ENCODE measurements around the gene AACS.
"Not testable (repeated sequence)": the region's sequence is repeated elsewhere in the genome, so short reads cannot be mapped to it uniquely, and the experiment has no call there.

Gene AACS

DNA sequence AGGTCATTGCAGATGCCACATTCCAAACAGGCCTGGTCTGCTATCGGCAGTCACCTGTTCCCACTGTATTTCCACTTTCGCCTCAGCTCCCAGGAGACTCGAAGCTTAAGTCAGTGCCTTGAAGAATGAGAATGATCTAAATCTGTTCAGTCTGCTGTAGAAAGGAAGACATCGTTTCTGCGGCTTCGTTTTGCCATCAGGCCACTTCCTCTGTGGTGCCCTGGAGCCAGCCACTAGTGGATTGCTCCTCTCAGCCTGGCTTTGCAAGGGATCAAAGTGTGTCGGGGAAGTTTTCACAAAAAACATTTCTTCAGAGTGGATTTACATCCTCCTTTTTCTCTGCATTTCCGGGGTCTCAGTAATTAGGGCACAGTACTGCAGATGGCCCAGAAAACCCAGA is 66.7 kb downstream of the AACS start:
- H3K4me3 ChIP-seq (ENCODE audit: low read length), result no peak overlapping the region
- no peaks in the 10 kb centered on the region for H3K4me1 ChIP-seq (ENCODE audit: control insufficient read depth, insufficient read depth, low read length)
- H3K27me3 ChIP-seq (ENCODE audit: control insufficient read depth, insufficient read depth, low read length), result no peaks in the 10 kb centered on the region
- H3K9me3 ChIP-seq (replicated peaks; ENCODE audit: low read length), result no peaks in the 10 kb centered on the region
- peaks cover 30% of the 10 kb centered on the region for H3K36me3 ChIP-seq (ENCODE audit: insufficient read depth, low read length)
- H3K9ac ChIP-seq (ENCODE audit: low read depth, low read length), result no peak overlapping the region
- no peak overlapping the region for H3K4me2 ChIP-seq (ENCODE audit: low read length)

DNA sequence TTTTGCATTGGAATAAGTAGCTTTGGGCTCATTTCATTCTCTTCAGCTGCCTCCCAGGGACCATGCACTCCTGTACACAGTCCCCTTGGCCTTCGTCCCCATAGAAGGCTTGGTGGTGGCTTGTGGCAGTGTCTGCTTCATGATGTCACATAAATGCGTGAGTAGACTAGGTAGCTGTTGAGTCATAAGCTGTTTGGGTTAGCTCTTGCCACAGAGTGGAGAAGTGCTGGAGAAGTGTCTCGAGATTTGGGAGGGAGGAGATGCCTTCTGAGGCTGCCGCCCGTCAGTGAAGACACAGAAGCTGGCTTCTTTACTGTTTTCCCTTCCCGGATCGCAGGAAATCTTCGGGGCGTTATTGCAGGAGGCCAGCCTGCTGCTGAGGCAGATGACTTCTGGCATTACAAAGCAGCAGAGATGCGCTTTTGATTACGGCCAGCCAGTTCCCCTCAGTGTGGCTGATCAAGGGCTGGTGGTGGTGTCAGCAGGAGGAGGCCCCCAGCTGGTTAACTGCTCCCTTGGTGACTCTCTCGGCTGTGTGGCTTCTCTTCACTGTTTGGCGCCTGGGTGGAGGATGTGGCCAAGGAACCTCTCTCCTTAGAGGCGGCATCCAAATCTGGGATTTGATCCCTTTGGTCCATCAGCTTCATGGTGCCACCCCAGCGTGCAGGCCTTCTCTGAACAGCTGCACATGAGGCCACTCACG is 67.6 kb downstream of the AACS start:
- Histone ChIP-seq H3K9me3 (replicated peaks; ENCODE audit: low read length) (no peaks in the 10 kb centered on the region), H3K4me1 (ENCODE audit: control insufficient read depth, insufficient read depth, low read length) (no peaks in the 10 kb centered on the region), H3K4me2 (ENCODE audit: low read length) (no peak overlapping the region), H3K27me3 (ENCODE audit: control insufficient read depth, insufficient read depth, low read length) (no peaks in the 10 kb centered on the region), H3K9ac (ENCODE audit: low read depth, low read length) (no peak overlapping the region), H3K4me3 (ENCODE audit: low read length) (no peak overlapping the region), H3K36me3 (ENCODE audit: insufficient read depth, low read length) (peaks cover 30% of the 10 kb centered on the region)

DNA sequence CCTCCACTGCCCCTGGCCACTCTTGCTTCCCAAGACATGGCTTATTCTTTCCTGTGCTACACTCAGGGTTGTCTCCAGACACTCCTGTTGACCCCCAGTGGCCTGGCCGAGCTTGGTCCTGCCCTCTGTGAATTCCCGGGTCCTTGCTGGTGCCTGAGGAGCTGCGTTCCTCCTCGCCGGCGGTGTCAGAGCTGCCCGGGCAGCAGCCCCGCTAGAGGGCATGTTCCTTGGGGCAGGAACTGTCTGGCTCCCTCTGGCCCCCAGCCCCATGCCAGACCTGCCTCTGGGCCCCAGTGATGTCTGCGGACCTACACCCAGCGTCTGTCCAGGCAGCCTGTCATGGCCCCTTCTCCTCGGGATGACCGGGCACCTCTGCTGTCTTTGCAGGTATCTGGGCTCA is 68.4 kb downstream of the AACS start:
- peaks cover 23% of the 10 kb centered on the region for H3K36me3 ChIP-seq (ENCODE audit: insufficient read depth, low read length)
- no peaks in the 10 kb centered on the region for H3K9me3 ChIP-seq (replicated peaks; ENCODE audit: low read length)
- H3K4me2 ChIP-seq (ENCODE audit: low read length), result no peak overlapping the region
- H3K4me3 ChIP-seq (ENCODE audit: low read length), result no peak overlapping the region
- H3K9ac ChIP-seq (ENCODE audit: low read depth, low read length), result no peak overlapping the region
- H3K4me1 ChIP-seq (ENCODE audit: control insufficient read depth, insufficient read depth, low read length), result no peaks in the 10 kb centered on the region
- H3K27me3 ChIP-seq (ENCODE audit: control insufficient read depth, insufficient read depth, low read length), result no peaks in the 10 kb centered on the region

DNA sequence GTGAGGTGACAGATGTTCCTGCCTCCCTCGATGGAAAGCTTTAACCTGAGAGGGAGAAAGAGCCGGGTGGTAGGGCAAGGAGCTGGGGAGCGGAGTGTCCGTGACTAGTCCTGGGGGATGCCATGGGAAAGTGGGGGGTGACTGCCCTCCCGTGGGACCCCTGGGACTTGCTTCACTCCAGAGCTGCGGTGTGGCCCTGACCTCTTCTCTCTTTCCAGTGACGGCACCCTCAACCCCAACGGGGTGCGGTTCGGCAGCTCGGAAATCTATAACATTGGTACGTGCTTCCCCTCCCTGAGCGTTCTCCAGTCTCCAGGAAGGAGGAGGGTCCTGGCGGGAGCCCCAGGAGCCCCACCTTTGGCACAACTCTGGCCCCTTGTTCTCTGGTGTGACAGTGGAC is 69.3 kb downstream of the AACS start:
- Histone ChIP-seq H3K4me3 (ENCODE audit: low read length) (no peak overlapping the region), H3K36me3 (ENCODE audit: insufficient read depth, low read length) (peaks cover 26% of the 10 kb centered on the region), H3K4me1 (ENCODE audit: control insufficient read depth, insufficient read depth, low read length) (no peaks in the 10 kb centered on the region), H3K27me3 (ENCODE audit: control insufficient read depth, insufficient read depth, low read length) (no peaks in the 10 kb centered on the region), H3K9ac (ENCODE audit: low read depth, low read length) (no peak overlapping the region), H3K4me2 (ENCODE audit: low read length) (no peak overlapping the region), H3K9me3 (replicated peaks; ENCODE audit: low read length) (no peaks in the 10 kb centered on the region)

DNA sequence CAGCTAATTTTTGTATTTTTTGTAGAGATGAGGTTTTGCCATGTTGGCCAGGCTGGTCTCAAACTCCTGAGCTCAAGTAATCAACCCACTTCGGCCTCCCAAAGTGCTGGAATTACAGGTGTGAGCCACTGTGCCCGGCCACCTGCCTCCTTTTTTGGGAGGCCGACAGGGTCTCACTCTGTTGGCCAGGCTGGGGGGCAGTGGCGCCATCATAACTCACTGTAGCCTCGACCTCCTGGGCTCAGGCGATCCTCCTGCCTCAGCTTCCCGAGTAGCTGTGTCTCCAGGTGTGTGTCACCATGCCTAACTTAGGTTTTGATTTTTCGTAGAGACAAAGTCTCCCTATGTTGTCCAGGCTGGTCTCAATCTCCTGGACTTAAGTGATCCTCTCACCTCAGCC is 70.7 kb downstream of the AACS start:
- peaks cover 11% of the 10 kb centered on the region for H3K4me1 ChIP-seq (ENCODE audit: control insufficient read depth, insufficient read depth, low read length)
- H3K4me3 ChIP-seq (ENCODE audit: low read length), result no peak overlapping the region
- peaks cover 18% of the 10 kb centered on the region for H3K36me3 ChIP-seq (ENCODE audit: insufficient read depth, low read length)
- no peaks in the 10 kb centered on the region for H3K9me3 ChIP-seq (replicated peaks; ENCODE audit: low read length)
- H3K9ac ChIP-seq (ENCODE audit: low read depth, low read length), result no peak overlapping the region
- no peak overlapping the region for H3K4me2 ChIP-seq (ENCODE audit: low read length)
- no peaks in the 10 kb centered on the region for H3K27me3 ChIP-seq (ENCODE audit: control insufficient read depth, insufficient read depth, low read length)

DNA sequence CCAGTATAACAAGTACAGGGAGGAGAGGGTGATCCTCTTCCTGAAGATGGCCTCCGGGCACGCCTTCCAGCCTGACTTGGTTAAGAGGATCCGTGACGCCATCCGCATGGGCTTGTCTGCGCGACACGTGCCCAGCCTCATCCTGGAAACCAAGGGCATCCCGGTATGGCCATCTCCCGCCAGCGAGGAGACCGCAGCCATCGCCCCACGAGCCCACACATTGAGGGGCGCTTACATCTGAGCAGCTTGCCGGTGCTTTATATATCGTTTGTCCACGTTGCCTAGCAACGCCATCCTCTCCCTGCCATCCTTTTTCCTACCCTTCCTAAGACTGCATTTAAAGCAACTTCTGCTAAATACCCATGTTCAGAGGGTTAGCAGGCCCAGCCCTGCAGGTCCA is 71.5 kb downstream of the AACS start:
- H3K4me1 ChIP-seq (ENCODE audit: control insufficient read depth, insufficient read depth, low read length), result peaks cover 15% of the 10 kb centered on the region
- no peak overlapping the region for H3K4me2 ChIP-seq (ENCODE audit: low read length)
- no peak overlapping the region for H3K4me3 ChIP-seq (ENCODE audit: low read length)
- H3K9ac ChIP-seq (ENCODE audit: low read depth, low read length), result no peak overlapping the region
- H3K27me3 ChIP-seq (ENCODE audit: control insufficient read depth, insufficient read depth, low read length), result no peaks in the 10 kb centered on the region
- peaks cover 18% of the 10 kb centered on the region for H3K36me3 ChIP-seq (ENCODE audit: insufficient read depth, low read length)
- no peaks in the 10 kb centered on the region for H3K9me3 ChIP-seq (replicated peaks; ENCODE audit: low read length)

DNA sequence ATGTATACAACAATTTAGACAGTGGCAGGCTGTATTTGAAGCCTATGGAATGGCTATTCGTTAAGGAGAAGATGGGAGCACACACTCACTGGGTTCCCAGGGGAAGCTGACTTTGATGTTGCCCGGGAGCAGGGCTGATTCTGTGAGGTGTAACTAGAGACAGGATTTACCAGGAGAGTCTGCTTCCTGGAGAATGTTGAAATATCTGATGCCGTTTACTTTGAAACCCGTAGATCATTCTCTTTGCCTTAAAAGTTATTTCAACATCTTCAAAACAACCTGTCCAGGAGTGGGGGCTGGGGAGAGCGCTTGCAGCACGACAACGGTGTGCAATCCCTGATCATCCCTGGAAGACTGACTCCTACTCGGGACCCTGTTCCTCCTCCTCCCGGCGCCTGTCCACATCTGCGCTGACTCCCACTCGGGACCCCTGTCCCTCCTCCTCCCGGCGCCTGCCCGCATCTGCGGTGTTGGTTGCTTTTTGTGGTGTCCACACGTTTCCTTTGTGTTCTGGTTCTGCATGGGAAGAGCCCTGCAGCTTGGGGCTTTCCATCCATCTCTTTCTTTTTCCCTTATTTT is 72.6 kb downstream of the AACS start:
- H3K4me1 ChIP-seq (ENCODE audit: control insufficient read depth, insufficient read depth, low read length), result peaks cover 19% of the 10 kb centered on the region
- no peak overlapping the region for H3K4me3 ChIP-seq (ENCODE audit: low read length)
- no peaks in the 10 kb centered on the region for H3K27me3 ChIP-seq (ENCODE audit: control insufficient read depth, insufficient read depth, low read length)
- no peak overlapping the region for H3K4me2 ChIP-seq (ENCODE audit: low read length)
- peaks cover 18% of the 10 kb centered on the region for H3K36me3 ChIP-seq (ENCODE audit: insufficient read depth, low read length)
- no peaks in the 10 kb centered on the region for H3K9me3 ChIP-seq (replicated peaks; ENCODE audit: low read length)
- H3K9ac ChIP-seq (ENCODE audit: low read depth, low read length), result no peak overlapping the region

DNA sequence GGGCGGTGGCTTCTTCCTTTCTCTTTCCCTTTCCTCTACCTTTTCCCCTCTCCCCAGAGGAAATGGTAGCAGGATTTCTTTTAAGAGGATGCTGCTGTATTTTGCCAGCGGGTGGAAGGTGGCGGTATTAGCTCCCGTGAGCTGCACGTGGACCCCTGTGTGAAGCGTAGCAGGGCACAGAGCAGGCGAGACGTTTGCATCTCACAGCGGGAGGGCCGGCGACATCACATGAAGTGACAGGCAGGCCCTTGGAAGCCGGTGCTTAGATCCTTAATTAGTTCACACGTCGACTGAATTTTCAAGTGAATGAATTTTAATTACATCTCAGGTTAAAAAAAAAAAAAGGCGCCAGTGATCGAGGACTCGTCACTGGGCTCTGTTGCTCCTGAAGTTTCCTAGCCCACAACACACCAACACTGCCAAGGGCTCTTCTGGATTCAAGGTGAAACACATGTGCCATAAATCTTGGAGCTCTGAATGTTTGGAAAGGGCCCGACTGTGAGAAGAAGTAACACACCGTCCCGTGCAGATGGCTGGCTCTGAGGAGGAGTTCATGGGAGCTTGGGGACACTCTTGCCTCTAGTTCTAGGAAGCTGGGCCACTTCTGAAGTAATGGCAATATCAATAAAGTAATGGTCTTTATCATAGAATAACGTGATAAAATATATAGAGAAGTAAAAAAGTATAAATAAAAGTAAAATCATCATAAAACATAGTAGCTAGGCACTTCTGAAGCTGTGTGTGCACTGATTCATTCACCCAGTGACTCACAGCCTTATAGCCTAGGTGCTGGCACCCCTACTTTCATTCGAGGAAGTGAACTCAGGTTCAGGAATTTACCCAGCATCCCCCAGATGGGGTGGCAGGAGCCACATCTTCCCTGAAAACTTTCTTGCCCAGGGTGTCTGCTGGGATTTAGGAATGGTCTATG is 75.3 kb downstream of the AACS start:
- Histone ChIP-seq H3K27me3 (ENCODE audit: control insufficient read depth, insufficient read depth, low read length) (peaks cover 4% of the 10 kb centered on the region), H3K9ac (ENCODE audit: low read depth, low read length) (no peak overlapping the region), H3K4me2 (ENCODE audit: low read length) (peak overlapping the region; percentile 38), H3K36me3 (ENCODE audit: insufficient read depth, low read length) (peaks cover 7% of the 10 kb centered on the region), H3K4me3 (ENCODE audit: low read length) (no peak overlapping the region), H3K9me3 (replicated peaks; ENCODE audit: low read length) (no peaks in the 10 kb centered on the region), H3K4me1 (ENCODE audit: control insufficient read depth, insufficient read depth, low read length) (peaks cover 27% of the 10 kb centered on the region)

DNA sequence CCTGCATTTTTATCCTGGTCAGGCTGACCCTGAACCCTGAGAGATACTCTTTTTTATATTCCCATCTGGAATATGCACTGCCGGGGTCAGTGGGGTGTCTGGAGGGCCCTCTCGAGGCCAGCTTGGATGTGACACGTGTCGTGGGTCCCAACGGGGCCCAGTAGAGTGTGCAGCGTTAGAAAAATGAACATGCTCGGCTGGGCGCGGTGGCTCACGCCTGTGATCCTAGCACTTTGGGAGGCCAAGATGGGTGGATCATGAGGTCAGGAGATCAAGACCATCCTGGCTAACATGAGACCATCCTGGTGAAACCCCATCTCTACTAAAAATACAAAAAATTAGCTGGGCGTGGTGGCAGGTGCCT is 76.0 kb downstream of the AACS start:
- Histone ChIP-seq H3K4me1 (ENCODE audit: control insufficient read depth, insufficient read depth, low read length) (peaks cover 27% of the 10 kb centered on the region), H3K4me2 (ENCODE audit: low read length) (peak overlapping the region; percentile 38)
- H3K9ac ChIP-seq (ENCODE audit: low read depth, low read length); H3K4me3 ChIP-seq (ENCODE audit: low read length); H3K36me3 ChIP-seq (ENCODE audit: insufficient read depth, low read length); H3K27me3 ChIP-seq (ENCODE audit: control insufficient read depth, insufficient read depth, low read length); H3K9me3 ChIP-seq (replicated peaks; ENCODE audit: low read length): not testable (repeated sequence)

DNA sequence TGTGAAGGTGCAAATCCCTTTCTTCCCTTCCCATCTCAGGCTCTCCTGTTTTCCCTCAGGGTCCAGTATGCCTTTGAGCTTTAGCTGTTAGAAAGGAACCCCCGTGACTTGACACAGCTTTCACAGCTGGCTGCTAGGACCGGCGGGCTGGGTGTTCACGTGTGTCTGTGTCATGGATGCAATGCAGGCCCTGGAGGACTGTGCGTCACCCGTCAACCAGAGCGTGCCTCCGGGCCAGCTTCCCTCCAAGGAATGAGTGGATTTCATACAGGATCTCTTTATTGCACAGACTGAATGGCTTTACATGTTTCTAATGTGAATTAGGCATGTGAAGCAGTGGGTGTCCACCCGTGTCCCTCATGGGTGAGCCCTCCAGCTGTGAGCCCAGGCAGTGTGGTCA is 77.4 kb downstream of the AACS start:
- Histone ChIP-seq H3K9ac (ENCODE audit: low read depth, low read length) (no peak overlapping the region), H3K27me3 (ENCODE audit: control insufficient read depth, insufficient read depth, low read length) (peaks cover 4% of the 10 kb centered on the region), H3K4me1 (ENCODE audit: control insufficient read depth, insufficient read depth, low read length) (peaks cover 27% of the 10 kb centered on the region), H3K4me3 (ENCODE audit: low read length) (no peak overlapping the region), H3K9me3 (replicated peaks; ENCODE audit: low read length) (no peaks in the 10 kb centered on the region), H3K36me3 (ENCODE audit: insufficient read depth, low read length) (peaks cover 4% of the 10 kb centered on the region), H3K4me2 (ENCODE audit: low read length) (no peak overlapping the region)

DNA sequence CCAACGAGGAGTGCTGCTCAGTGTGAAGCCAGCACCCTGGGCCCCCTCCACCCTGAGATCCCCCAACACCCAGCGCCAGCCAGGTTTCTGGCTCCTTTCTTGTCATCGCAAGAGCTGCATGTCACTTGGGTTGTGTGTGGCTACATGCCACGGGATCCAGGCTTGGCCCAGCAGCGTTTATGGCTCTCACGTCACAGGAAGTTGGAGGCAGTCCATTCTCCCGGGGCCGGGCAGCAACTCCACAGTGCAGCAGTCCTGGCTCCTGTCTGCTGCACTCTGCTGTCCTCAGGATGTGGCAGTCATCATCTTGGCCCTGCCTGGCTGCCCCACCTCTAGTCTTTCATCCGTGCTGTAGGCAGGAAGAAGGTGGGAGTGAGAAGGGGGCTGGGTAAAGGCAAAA is 78.3 kb downstream of the AACS start:
- Histone ChIP-seq H3K27me3 (ENCODE audit: control insufficient read depth, insufficient read depth, low read length) (peaks cover 4% of the 10 kb centered on the region), H3K4me2 (ENCODE audit: low read length) (no peak overlapping the region), H3K9me3 (replicated peaks; ENCODE audit: low read length) (no peaks in the 10 kb centered on the region), H3K4me3 (ENCODE audit: low read length) (no peak overlapping the region), H3K4me1 (ENCODE audit: control insufficient read depth, insufficient read depth, low read length) (peaks cover 27% of the 10 kb centered on the region), H3K9ac (ENCODE audit: low read depth, low read length) (no peak overlapping the region), H3K36me3 (ENCODE audit: insufficient read depth, low read length) (peaks cover 4% of the 10 kb centered on the region)
